Measurements from ENCODE around the gene CRACR2A. TPM values are rescaled to one million over a fixed set of nuclear protein-coding genes. Genes with fewer than 3 reads are reported as not detected.

CRACR2A gene
- polyA plus RNA-seq, 1 donor from 2014 or later = 2.1 TPM

GRCh38 chr12:3631759-3632158 lies 121.2 kb downstream of the CRACR2A start:
- TF ChIP-seq REST (IDR thresholded peaks at IDR 0.05; ENCODE audit: borderline replicate concordance) (no peak), POLR2AphosphoS5 (IDR thresholded peaks at IDR 0.05) (no peak), SMC3 (conservative IDR thresholded peaks at IDR 0.05; ENCODE audit: poor library complexity) (no peak), RAD21 (conservative IDR thresholded peaks at IDR 0.05) (no peak), TAF1 (IDR thresholded peaks at IDR 0.05; ENCODE audit: low read depth) (no peak), CTCF (IDR thresholded peaks at IDR 0.05; ENCODE audit: poor library complexity, severe bottlenecking) (no peak), EZH2 (IDR thresholded peaks at IDR 0.05; ENCODE audit: borderline replicate concordance, insufficient read depth, low read length, poor library complexity, severe bottlenecking) (no peak), MXI1 (conservative IDR thresholded peaks at IDR 0.05; ENCODE audit: poor library complexity, severe bottlenecking) (no peak), EP300 (conservative IDR thresholded peaks at IDR 0.05; ENCODE audit: poor library complexity, severe bottlenecking) (no peak)
- Histone ChIP-seq H3F3A (ENCODE audit: insufficient read depth, low read length, poor library complexity, severe bottlenecking) (no peaks in the 10 kb centered on the region), H3K9me2 (ENCODE audit: insufficient read depth, low read length) (no peaks in the 10 kb centered on the region), H3K36me3 (ENCODE audit: insufficient read depth, low read length) (no peaks in the 10 kb centered on the region), H2AFZ (ENCODE audit: low read depth, low read length) (no peak overlapping the region), H3K27ac (ENCODE audit: low read length) (no peak overlapping the region), H3K4me2 (ENCODE audit: low read length) (no peak overlapping the region), H3K4me3 (ENCODE audit: low read length) (no peak overlapping the region), H3K9ac (ENCODE audit: low read length) (no peak overlapping the region), H4K20me1 (ENCODE audit: insufficient read depth) (no peaks in the 10 kb centered on the region), H3K27me3 (ENCODE audit: insufficient read depth, low read depth, low read length) (no peaks in the 10 kb centered on the region), H3K9me3 (ENCODE audit: low read length) (no peaks in the 10 kb centered on the region), H3K79me2 (replicated peaks; ENCODE audit: insufficient read depth, low read length) (no peaks in the 10 kb centered on the region)

GRCh38 chr12:3631272-3631637 lies 121.7 kb downstream of the CRACR2A start:
- no peaks in the 10 kb centered on the region for H3K36me3 ChIP-seq (ENCODE audit: insufficient read depth, low read length)
- H3K4me2 ChIP-seq (ENCODE audit: low read length) = no peak overlapping the region
- H3K4me3 ChIP-seq (ENCODE audit: low read length) = no peak overlapping the region
- no peak overlapping the region for H3K9ac ChIP-seq (ENCODE audit: low read length)
- no peaks in the 10 kb centered on the region for H4K20me1 ChIP-seq (ENCODE audit: insufficient read depth)
- no peaks in the 10 kb centered on the region for H3K9me2 ChIP-seq (ENCODE audit: insufficient read depth, low read length)
- no peak overlapping the region for H3K27ac ChIP-seq (ENCODE audit: low read length)
- TF ChIP-seq SMC3 (conservative IDR thresholded peaks at IDR 0.05; ENCODE audit: poor library complexity) (no peak), POLR2AphosphoS5 (IDR thresholded peaks at IDR 0.05) (no peak), EZH2 (IDR thresholded peaks at IDR 0.05; ENCODE audit: borderline replicate concordance, insufficient read depth, low read length, poor library complexity, severe bottlenecking) (no peak)
- no peaks in the 10 kb centered on the region for H3F3A ChIP-seq (ENCODE audit: insufficient read depth, low read length, poor library complexity, severe bottlenecking)
- H3K27me3 ChIP-seq (ENCODE audit: insufficient read depth, low read depth, low read length) = no peaks in the 10 kb centered on the region
- H2AFZ ChIP-seq (ENCODE audit: low read depth, low read length) = no peak overlapping the region
- H3K9me3 ChIP-seq (ENCODE audit: low read length) = no peaks in the 10 kb centered on the region
- no peaks in the 10 kb centered on the region for H3K79me2 ChIP-seq (replicated peaks; ENCODE audit: insufficient read depth, low read length)

Measured in neural cell (in vitro differentiated cells).